Transverse colon (tissue), 4 donors: ENCODE measurements around the gene QSOX2. TPM values are rescaled to one million over a fixed set of nuclear protein-coding genes. Genes with fewer than 3 reads are reported as not detected.
"Not testable (repeated sequence)": the region's sequence is repeated elsewhere in the genome, so short reads cannot be mapped to it uniquely, and the experiment has no call there.

Experiments used
- DNase-seq: peaks from one replicate; pipeline ENCODE4 v3.0.0-alpha.2; 2019
- H3K27ac ChIP-seq, 4 donors: fragments of 200-600 bp; sonication (generic); 2 replicates each; pipeline ENCODE4 v1.5.1; 2016 to 2018; ENCODE audit warnings: inconsistent platforms in 4 of 4
- H3K27me3 ChIP-seq: fragments of 200-600 bp; sonication (generic); 2 replicates; pipeline ENCODE4 v1.5.1; 2017; ENCODE audit warnings: inconsistent platforms
- H3K36me3 ChIP-seq, 4 donors: fragments of 200-600 bp; sonication (generic); 2 replicates each; pipeline ENCODE4 v1.5.1; 2017 to 2019; ENCODE audit warnings: inconsistent platforms in 4 of 4
- H3K4me1 ChIP-seq, 4 donors: fragments of 200-600 bp; sonication (generic); 2 replicates each; pipeline ENCODE4 v1.5.1; 2017 to 2020; ENCODE audit warnings: inconsistent platforms in 4 of 4
- H3K4me3 ChIP-seq, 4 donors: fragments of 200-600 bp; sonication (generic); 1 replicate in 1 of 4; 2 replicates in 3 of 4; pipeline versions ENCODE4 v1.5.1 to v1.6.1; 2017 to 2019; ENCODE audit warnings: inconsistent platforms in 4 of 4
- H3K9me3 ChIP-seq, 2 donors: fragments of 200-600 bp; sonication (generic); 2 replicates each; pipeline ENCODE4 v1.5.1; 2017 to 2019; ENCODE audit warnings: inconsistent platforms in 2 of 2
- EP300 ChIP-seq: sonication (generic); formaldehyde crosslinking; IDR thresholded peaks from one replicate; pipeline ENCODE4 v1.6.1; 2017; ENCODE audit warnings: antibody characterized with exemption, low read depth
- POLR2A ChIP-seq: fragments of 450-650 bp; IDR thresholded peaks from one replicate; pipeline ENCODE4 v1.6.1; 2016; ENCODE audit warnings: antibody characterized with exemption, mild to moderate bottlenecking, moderate library complexity
- POLR2AphosphoS5 ChIP-seq, 3 donors: sonication (generic); formaldehyde crosslinking; IDR thresholded peaks; one replicate each; pipeline ENCODE4 v1.6.1; 2016; ENCODE audit warnings: antibody characterized with exemption in 3 of 3
- WGBS, 2 donors: methylation state at CpG; one replicate each; pipeline ENCODE4 v1.1.5; 2018; ENCODE audit warnings: low coverage in 1 of 2; 5-methylcytosine and 5-hydroxymethylcytosine counted together
- in situ Hi-C, 4 donors: fragments of 200-750 bp; cut with MboI; loops; one replicate each; pipeline versions ENCODE4 v1.15.0 to v1.15.1; 2017; ENCODE audit warnings: low sequenced_read_pairs in 3 of 4, low pct_ligation_motif_present in 1 of 4, low pct_unique_long_range_greater_than_20kb in 1 of 4
- intact Hi-C: fragments of 100-400 bp; cut with DNase I; formaldehyde crosslinking; loops from one replicate; pipeline ENCODE4 v1.15.1; 2023; ENCODE audit warnings: low total_unique reads
- total RNA-seq, 4 donors: library from RNA; depleted of rRNA; stranded (reverse); fragments of >200 nt; gene quantifications; one replicate each; pipeline ENCODE4 v1.1.0, GENCODE V29; 2016
- TF ChIP-seq, protein P1 (sequence below), 5 experiments: fragments of 200-600 bp in 3 of 5; fragments of 450-650 bp in 2 of 5; sonication (generic) in 3 of 5; IDR thresholded peaks; 1 replicate in 2 of 5; 2 replicates in 3 of 5; pipeline ENCODE4 v1.5.1; 2016 to 2017; ENCODE audit warnings: antibody characterized with exemption in 5 of 5, inconsistent platforms in 3 of 5, mild to moderate bottlenecking in 2 of 5, moderate library complexity in 1 of 5

QSOX2 gene
- total RNA-seq, 4 donors from 2014 or later, result 3.7 to 18.1 (median 4.8) TPM

DNA sequence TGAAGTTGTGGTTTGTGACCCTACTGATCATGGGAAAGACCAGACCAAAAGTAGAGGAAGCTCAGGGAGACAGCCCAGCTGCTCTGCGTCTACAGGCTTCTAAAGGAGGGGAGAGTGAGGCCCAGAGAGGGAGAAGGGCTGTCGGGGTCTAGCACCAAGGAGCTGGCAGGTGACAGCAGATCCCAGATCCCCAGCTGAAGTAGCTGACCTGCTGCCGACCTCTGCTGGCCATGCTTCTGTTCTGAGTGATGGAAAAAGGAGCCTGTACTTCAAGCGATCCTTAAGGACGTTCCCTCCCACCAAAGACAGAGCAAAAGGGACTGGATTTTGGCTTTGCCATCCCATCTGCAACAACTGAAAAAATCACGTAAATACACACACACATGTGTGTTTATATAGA, 22.7 kb upstream of the QSOX2 start:
- intact Hi-C loops (no loop called here), in situ Hi-C loops (no loop called here)
- peaks cover 12% of the 10 kb centered on the region for H3K27me3 ChIP-seq
- no peak for DNase-seq
- no peaks in the 10 kb centered on the region for H3K36me3 ChIP-seq
- peaks cover 5 to 13% (median 8%) of the 10 kb centered on the region in 4 donors for H3K4me1 ChIP-seq
- H3K27ac ChIP-seq, result no peak overlapping the region
- no peaks in the 10 kb centered on the region for H3K9me3 ChIP-seq
- WGBS, 2 donors, result 53 to 59% methylated on average over 3 to 6 of the region's 6 CpGs
- TF ChIP-seq POLR2A, result no peak
- TF ChIP-seq, protein P1, sequence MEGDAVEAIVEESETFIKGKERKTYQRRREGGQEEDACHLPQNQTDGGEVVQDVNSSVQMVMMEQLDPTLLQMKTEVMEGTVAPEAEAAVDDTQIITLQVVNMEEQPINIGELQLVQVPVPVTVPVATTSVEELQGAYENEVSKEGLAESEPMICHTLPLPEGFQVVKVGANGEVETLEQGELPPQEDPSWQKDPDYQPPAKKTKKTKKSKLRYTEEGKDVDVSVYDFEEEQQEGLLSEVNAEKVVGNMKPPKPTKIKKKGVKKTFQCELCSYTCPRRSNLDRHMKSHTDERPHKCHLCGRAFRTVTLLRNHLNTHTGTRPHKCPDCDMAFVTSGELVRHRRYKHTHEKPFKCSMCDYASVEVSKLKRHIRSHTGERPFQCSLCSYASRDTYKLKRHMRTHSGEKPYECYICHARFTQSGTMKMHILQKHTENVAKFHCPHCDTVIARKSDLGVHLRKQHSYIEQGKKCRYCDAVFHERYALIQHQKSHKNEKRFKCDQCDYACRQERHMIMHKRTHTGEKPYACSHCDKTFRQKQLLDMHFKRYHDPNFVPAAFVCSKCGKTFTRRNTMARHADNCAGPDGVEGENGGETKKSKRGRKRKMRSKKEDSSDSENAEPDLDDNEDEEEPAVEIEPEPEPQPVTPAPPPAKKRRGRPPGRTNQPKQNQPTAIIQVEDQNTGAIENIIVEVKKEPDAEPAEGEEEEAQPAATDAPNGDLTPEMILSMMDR (IDR thresholded peaks at IDR 0.05), result no peak
- no peak for TF ChIP-seq POLR2AphosphoS5 (IDR thresholded peaks at IDR 0.05)
- no peak for TF ChIP-seq EP300
- H3K4me3 ChIP-seq, result no peak overlapping the region

DNA sequence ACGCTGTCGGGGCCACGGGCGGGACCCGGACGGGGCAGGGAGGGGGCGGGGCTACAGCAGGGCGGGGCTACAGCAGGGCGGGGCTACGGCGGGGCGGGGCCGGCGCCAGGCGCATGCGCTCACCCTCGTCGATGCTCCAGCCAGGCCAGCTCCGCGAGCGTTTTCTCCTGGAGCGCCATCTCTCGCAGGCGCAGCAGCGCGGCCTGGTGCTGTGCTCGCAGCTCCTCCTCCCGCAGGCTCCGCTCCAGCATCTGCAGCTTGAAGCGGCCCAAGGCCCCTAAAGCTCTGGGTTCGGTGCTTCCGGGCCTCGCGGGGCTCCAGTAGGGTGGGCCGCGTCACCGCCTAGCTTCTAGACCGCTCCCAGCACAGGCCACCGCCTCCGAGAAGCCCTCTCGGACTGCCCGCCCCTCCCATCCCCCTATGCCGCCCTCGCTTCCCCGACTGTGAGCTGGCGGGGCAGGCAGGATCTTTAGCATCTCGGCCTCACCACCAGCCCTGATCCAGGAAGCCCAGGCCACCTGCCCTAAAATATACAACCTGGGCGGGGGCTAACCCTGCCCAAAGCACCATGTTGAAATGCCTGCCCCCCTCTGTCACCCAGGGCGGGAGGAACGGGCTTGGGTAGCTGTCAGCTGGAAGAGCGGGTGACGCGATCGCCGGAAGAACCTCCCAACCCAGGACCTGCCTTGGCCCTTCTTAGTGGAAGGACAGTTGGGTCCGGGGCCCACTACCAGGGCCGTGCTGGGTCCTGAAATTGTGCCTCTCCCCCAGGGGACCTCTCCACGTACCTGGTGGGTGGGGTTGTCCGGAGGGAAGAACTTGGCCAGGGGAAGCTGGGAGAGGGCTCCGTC, 21.9 kb upstream of the QSOX2 start:
- H3K9me3 ChIP-seq, result no peaks in the 10 kb centered on the region
- peak; percentile 85 for DNase-seq
- TF ChIP-seq, protein P1 (IDR thresholded peaks at IDR 0.05), result peak in 1 of 5 experiments; percentile 17
- TF ChIP-seq POLR2AphosphoS5 (IDR thresholded peaks at IDR 0.05), result no peak
- TF ChIP-seq POLR2A, result no peak
- H3K27ac ChIP-seq, result peak overlapping the region; percentile 51 to 67 (median 64)
- peaks cover 5 to 13% (median 8%) of the 10 kb centered on the region in 4 donors for H3K4me1 ChIP-seq
- H3K27me3 ChIP-seq, result peaks cover 12% of the 10 kb centered on the region
- intact Hi-C loops, result no loop called here
- 5 to 20% methylated on average over 1 to 36 of the region's 60 CpGs for WGBS, 2 donors
- H3K4me3 ChIP-seq, result peak overlapping the region; percentile 20 to 59 (median 41)
- no peaks in the 10 kb centered on the region for H3K36me3 ChIP-seq
- in situ Hi-C loops, result no loop called here

DNA sequence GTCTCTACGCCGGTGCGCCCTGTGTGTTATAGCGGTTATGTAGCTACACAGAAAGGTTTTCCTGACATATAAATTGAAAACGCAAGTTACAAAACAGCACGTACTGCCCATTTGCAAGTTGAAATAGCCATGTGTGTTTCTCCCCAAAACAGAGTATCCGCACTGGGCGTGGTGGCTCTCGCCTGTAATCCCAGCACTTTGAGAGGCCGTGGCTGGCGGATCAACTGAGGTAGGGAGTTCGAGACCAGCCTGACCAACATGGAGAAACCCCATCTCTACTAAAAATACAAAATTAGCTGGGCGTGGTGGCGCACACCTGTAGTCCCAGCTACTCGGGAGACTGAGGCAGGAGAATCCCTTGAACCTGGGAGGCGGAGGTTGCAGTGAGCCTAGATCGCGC, 21.0 kb upstream of the QSOX2 start:
- WGBS, 2 donors, result 80 to 87% methylated on average over 10 to 18 of the region's 18 CpGs
- Histone ChIP-seq H3K4me1 (peaks cover 5 to 13% (median 8%) of the 10 kb centered on the region in 4 donors), H3K27me3 (peaks cover 12% of the 10 kb centered on the region), H3K4me3 (peak overlapping the region in 2 of 4 donors; percentile 48 to 59)
- H3K9me3 ChIP-seq, in situ Hi-C loops, H3K27ac ChIP-seq, H3K36me3 ChIP-seq, DNase-seq, intact Hi-C loops: not testable (repeated sequence)

DNA sequence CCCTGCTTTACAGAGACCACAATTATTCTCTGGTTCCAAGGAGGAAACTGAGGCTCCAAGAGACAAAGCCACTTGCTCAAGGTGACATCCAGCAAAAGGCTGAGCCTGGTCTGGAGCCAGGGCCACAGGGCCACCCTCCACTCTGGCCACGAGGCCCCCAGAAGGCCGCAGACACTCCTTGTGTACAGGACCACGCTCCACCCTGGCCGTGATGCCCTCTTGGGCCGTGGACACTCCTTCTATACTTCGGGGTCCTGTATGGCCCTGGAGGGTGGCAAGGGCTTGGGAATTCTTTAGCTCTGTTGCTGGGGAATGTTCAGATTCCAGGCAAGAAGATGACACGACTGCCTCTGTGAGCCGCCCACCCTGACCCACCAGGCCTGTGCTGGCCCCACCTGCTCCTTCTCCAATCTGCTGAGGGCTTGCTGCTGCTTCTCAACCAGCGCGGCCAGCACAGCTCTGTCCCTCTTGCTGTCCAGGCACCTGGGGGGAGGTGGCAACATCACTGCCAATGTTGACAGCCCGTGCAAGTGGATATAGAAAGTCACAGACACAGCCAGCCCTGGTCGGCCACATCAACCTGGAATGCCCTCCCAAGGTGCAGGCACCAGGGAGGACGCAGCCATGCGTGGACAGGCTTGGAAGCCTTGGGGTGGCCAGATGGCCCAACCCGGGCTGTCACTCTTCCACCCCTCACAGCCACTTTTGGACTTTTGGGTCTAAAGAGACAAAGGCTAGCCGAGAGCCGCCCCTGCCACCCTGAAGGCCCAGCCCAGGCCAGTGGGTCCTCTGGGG, 20.1 kb upstream of the QSOX2 start:
- in situ Hi-C loops (no loop called here), intact Hi-C loops (no loop called here)
- 80% methylated on average over 14 of the region's 17 CpGs; no CpG with 5 or more reads in 1 of the 2 donors for WGBS, 2 donors
- Histone ChIP-seq H3K27ac (no peak overlapping the region), H3K36me3 (no peaks in the 10 kb centered on the region), H3K4me3 (no peak overlapping the region), H3K27me3 (peaks cover 12% of the 10 kb centered on the region), H3K9me3 (no peaks in the 10 kb centered on the region), H3K4me1 (peaks cover 5 to 13% (median 8%) of the 10 kb centered on the region in 4 donors)
- DNase-seq, result no peak
- TF ChIP-seq POLR2AphosphoS5 (IDR thresholded peaks at IDR 0.05), result no peak
- no peak for TF ChIP-seq EP300
- TF ChIP-seq POLR2A, result no peak
- TF ChIP-seq, protein P1 (IDR thresholded peaks at IDR 0.05), result no peak
